Measurements from ENCODE around the gene USP14.

DNA sequence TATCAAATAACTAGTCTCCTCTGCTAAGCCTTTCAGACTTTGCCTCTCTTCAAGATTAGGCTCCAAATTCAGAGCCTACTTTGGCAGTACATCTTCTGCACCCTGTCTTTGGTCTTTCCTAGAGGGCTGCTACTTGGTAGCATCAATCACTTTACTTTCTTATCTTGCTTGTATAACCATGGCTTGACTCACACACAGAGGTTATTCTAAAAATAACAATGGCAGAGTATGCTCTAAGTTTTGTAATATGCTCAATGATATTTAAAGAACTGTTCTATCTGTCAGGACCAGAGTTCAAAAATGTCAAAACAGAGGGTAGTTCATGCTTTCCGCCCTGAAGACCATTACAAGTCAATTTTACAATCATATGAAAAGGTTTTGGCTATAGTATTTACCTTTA, 81.8 kb downstream of the USP14 start:
- TF ChIP-seq, protein P1, sequence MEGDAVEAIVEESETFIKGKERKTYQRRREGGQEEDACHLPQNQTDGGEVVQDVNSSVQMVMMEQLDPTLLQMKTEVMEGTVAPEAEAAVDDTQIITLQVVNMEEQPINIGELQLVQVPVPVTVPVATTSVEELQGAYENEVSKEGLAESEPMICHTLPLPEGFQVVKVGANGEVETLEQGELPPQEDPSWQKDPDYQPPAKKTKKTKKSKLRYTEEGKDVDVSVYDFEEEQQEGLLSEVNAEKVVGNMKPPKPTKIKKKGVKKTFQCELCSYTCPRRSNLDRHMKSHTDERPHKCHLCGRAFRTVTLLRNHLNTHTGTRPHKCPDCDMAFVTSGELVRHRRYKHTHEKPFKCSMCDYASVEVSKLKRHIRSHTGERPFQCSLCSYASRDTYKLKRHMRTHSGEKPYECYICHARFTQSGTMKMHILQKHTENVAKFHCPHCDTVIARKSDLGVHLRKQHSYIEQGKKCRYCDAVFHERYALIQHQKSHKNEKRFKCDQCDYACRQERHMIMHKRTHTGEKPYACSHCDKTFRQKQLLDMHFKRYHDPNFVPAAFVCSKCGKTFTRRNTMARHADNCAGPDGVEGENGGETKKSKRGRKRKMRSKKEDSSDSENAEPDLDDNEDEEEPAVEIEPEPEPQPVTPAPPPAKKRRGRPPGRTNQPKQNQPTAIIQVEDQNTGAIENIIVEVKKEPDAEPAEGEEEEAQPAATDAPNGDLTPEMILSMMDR (IDR thresholded peaks at IDR 0.05; ENCODE audit: low read depth, low read length, poor library complexity, severe bottlenecking): no peak
- TF ChIP-seq EZH2phosphoT487 (IDR thresholded peaks at IDR 0.05; ENCODE audit: borderline replicate concordance, low read length): no peak

All from DOHH2 (cell line).